Parathyroid adenoma (tissue), 2 donors: ENCODE data around the gene CNTD1.

Source experiments
- H2AFZ ChIP-seq: fragments of 300-600 bp; sonication (generic); one replicate; pipeline ENCODE4 v1.7.0; 2017; ENCODE audit warnings: antibody characterized with exemption, mild to moderate bottlenecking
- H3K27ac ChIP-seq: fragments of 300-600 bp; sonication (generic); one replicate; pipeline ENCODE4 v1.7.0; 2017
- H3K27me3 ChIP-seq: fragments of 300-600 bp; sonication (generic); one replicate; pipeline ENCODE4 v1.7.0; 2017; ENCODE audit warnings: low read length; ENCODE audit not compliant: control insufficient read depth, insufficient read depth
- H3K36me3 ChIP-seq: fragments of 300-600 bp; sonication (generic); one replicate; pipeline ENCODE4 v1.7.0; 2017; ENCODE audit warnings: low read length; ENCODE audit not compliant: control insufficient read depth, insufficient read depth
- H3K4me1 ChIP-seq: fragments of 300-600 bp; sonication (generic); one replicate; pipeline ENCODE4 v1.7.0; 2017; ENCODE audit warnings: control low read depth
- H3K4me2 ChIP-seq: fragments of 300-600 bp; sonication (generic); one replicate; pipeline ENCODE4 v1.7.0; 2017; ENCODE audit warnings: low read length
- H3K4me3 ChIP-seq: fragments of 300-600 bp; sonication (generic); one replicate; pipeline ENCODE4 v1.7.0; 2017; ENCODE audit warnings: low read depth, low read length
- H3K79me2 ChIP-seq: fragments of 300-600 bp; sonication (generic); one replicate; pipeline ENCODE4 v1.7.0; 2017; ENCODE audit warnings: control low read depth
- H3K9ac ChIP-seq: fragments of 300-600 bp; sonication (generic); one replicate; pipeline ENCODE4 v1.7.0; 2017; ENCODE audit warnings: mild to moderate bottlenecking
- H3K9me3 ChIP-seq: fragments of 300-600 bp; sonication (generic); one replicate; pipeline ENCODE4 v1.7.0; 2017; ENCODE audit warnings: low read length; ENCODE audit not compliant: control insufficient read depth
- TF ChIP-seq, protein P1 (sequence below): fragments of 300-600 bp; sonication (generic); IDR thresholded peaks from one replicate; pipeline ENCODE4 v1.7.0; 2017; ENCODE audit warnings: antibody characterized with exemption, mild to moderate bottlenecking
- donor health status: primary hyperparathyroidism.

CNTD1 gene

DNA sequence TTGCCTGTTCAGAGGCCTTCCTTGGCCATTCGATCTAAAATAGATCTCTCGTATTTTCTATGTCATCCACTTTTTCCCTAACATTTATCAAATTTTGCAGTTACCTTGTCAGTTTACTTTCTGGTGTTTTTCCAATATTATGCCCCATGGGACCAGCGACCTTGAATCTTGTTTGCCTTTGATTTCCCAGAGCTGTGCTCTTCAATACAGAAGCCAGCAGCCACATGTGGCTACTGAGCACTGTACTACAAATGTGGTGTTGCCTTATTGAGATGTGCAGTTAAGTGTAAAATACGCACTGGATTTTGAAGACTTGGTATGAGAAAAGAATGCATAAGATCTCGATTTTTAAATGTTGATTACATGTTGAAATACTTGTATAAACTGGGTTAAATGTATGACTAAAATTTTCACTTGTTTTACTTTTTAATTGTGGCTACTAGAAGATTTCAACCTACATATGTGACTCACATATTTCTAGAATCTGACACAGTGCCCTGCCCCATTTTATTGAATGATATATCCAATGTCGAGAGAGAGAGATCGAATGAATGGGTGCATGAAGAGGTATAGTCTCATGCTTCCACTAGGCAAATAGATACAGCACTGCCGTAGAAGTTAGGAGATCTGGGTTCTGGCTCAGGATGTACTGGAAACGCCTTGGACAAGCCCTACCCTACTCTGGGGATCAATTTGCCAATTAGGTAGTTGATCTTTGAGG, 33.7 kb downstream of the CNTD1 start:
- H3K4me1 ChIP-seq: peaks cover 4% of the 10 kb centered on the region
- TF ChIP-seq, protein P1, sequence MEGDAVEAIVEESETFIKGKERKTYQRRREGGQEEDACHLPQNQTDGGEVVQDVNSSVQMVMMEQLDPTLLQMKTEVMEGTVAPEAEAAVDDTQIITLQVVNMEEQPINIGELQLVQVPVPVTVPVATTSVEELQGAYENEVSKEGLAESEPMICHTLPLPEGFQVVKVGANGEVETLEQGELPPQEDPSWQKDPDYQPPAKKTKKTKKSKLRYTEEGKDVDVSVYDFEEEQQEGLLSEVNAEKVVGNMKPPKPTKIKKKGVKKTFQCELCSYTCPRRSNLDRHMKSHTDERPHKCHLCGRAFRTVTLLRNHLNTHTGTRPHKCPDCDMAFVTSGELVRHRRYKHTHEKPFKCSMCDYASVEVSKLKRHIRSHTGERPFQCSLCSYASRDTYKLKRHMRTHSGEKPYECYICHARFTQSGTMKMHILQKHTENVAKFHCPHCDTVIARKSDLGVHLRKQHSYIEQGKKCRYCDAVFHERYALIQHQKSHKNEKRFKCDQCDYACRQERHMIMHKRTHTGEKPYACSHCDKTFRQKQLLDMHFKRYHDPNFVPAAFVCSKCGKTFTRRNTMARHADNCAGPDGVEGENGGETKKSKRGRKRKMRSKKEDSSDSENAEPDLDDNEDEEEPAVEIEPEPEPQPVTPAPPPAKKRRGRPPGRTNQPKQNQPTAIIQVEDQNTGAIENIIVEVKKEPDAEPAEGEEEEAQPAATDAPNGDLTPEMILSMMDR: no peak
- peak overlapping the region; percentile 40 for H3K9ac ChIP-seq
- peak overlapping the region; percentile 71 for H3K27ac ChIP-seq
- H2AFZ ChIP-seq: peak overlapping the region; percentile 96
- H3K9me3 ChIP-seq: no peaks in the 10 kb centered on the region
- H3K4me2 ChIP-seq: peak overlapping the region; percentile 74
- H3K79me2 ChIP-seq: peaks cover 8% of the 10 kb centered on the region
- no peaks in the 10 kb centered on the region for H3K27me3 ChIP-seq
- no peaks in the 10 kb centered on the region for H3K36me3 ChIP-seq
- peak overlapping the region; percentile 73 for H3K4me3 ChIP-seq

DNA sequence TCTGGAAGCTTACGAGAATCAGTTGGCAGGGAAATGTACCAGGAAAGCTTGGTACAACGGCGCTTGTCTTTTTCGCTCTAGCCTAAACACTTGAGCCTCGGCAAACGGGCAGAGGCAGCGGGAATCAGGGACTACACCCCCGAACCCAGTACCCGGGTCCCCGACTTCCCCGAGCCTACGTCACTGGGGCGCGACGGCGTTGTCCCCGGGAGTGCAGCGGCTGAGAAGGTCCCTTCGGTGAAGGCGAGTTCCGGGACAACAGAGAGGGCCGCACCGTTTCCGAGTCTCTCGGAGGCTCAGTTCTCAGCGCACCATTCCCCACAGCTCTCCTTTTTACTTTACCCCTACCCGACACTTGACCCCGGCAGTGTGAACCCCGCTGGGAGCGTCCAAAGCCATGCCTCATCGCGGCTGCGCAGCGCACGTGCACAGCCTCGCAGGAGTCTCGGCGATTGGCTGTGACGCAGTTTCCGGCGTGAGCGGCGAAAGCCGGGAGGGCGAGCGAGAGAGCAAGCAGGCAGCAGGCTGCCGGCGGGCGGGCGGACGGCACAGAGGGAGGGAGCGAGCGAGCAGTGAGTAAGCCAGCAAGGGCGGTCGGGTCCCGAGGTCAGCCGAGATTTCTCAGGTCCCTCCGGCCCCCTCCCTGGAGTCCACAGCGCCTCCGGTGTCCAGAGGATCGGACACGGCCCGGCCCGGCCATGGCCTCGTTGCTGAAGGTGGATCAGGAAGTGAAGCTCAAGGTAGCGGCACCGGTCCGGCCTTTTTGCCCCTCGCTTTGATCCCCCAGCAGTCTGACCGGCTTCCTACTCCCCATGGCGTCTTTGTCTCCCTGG, 34.5 kb downstream of the CNTD1 start, which contains the start of gene PSME3:
Gene PSME3, plus strand, starts transcription at position 464 of the 833 bp plus-strand sequence. Its CDS starts 235 bp downstream, at position 699.
- Histone ChIP-seq H3K27me3 (no peaks in the 10 kb centered on the region), H3K9me3 (no peaks in the 10 kb centered on the region), H3K4me3 (peak within 1 kb of the TSS; percentile 73), H3K9ac (peak within 1 kb of the TSS; percentile 40), H3K27ac (peak within 1 kb of the TSS; percentile 71), H3K4me2 (peak within 1 kb of the TSS; percentile 74), H2AFZ (peak within 1 kb of the TSS; percentile 96), H3K4me1 (peaks cover 4% of the 10 kb centered on the region), H3K36me3 (no peaks in the 10 kb centered on the region), H3K79me2 (peaks cover 8% of the 10 kb centered on the region)
- TF ChIP-seq, protein P1: no peak

DNA sequence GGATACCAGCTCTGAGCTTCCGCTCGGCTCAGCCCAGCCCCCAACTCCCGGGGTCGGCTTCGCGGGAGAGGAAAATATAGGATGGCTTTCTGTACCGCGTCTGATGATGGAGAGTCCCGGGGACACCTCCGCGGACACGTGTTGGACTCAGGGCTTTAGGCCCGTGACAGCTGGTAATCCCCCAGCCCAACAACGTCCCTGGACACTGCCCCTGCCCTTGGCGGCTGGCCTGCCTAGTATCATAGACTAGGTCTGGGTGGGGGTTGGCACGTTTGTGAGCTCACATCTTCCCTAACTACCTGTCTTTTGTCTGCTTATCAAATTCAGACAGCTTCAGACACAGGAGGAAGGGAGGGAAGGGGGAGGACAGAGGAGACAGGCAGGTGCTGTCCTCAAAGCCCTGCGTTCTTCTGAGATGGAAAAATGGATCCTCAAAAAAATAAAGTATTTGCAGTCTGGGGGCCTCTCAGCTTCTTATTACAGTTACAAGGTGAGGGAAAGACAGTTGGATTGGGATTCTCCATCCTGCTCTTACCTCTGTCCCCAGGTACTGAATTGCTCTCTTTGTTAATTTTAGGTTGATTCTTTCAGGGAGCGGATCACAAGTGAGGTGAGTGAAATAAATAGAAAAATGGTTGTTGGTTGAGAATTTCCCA, 35.2 kb downstream of the CNTD1 start:
- no peaks in the 10 kb centered on the region for H3K27me3 ChIP-seq
- peaks cover 4% of the 10 kb centered on the region for H3K4me1 ChIP-seq
- peak overlapping the region; percentile 40 for H3K9ac ChIP-seq
- peak overlapping the region; percentile 73 for H3K4me3 ChIP-seq
- H3K79me2 ChIP-seq: peaks cover 8% of the 10 kb centered on the region
- TF ChIP-seq, protein P1: no peak
- no peaks in the 10 kb centered on the region for H3K36me3 ChIP-seq
- peak overlapping the region; percentile 74 for H3K4me2 ChIP-seq
- H2AFZ ChIP-seq: peak overlapping the region; percentile 96
- peak overlapping the region; percentile 71 for H3K27ac ChIP-seq
- H3K9me3 ChIP-seq: no peaks in the 10 kb centered on the region

DNA sequence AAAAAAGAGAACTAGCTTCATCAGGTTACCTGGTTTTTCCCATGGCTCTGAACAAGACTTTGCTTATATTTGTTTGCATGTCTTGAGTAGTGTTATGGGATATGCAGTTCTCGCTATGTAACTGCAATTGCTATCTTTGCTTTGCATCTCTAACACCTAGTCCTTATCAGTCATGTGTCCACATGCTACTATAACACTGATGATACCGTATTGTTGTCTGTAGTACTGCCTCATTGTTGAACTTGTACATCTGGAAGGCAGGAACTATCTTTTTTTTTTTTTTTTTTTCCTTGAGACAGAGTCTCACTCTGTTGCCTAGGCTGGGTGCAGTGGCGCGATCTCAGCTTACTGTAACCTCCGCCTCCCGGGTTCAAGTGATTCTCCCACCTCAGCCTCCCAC, 37.1 kb downstream of the CNTD1 start:
- H3K36me3 ChIP-seq: no peaks in the 10 kb centered on the region
- H3K4me1 ChIP-seq: peaks cover 4% of the 10 kb centered on the region
- H3K27ac ChIP-seq: no peak overlapping the region

More for the DNA sequence above, 37.1 kb downstream of the CNTD1 start:
- TF ChIP-seq, protein P1: no peak
- Histone ChIP-seq H3K9me3 (no peaks in the 10 kb centered on the region), H3K9ac (no peak overlapping the region), H2AFZ (no peak overlapping the region), H3K4me3 (no peak overlapping the region), H3K27me3 (no peaks in the 10 kb centered on the region), H3K4me2 (no peak overlapping the region), H3K79me2 (peaks cover 8% of the 10 kb centered on the region)
